Loucy (cell line): ENCODE measurements around the gene SUSD3.

Experiments used
- CTCF ChIP-seq: fragments of 200-600 bp; sonication (generic); conservative IDR thresholded peaks from 2 replicates; pipeline ENCODE4 v1.5.1; 2014; ENCODE audit warnings: mild to moderate bottlenecking, antibody characterized with exemption, low read length
- EZH2phosphoT487 ChIP-seq: fragments of 200-600 bp; IDR thresholded peaks from 2 replicates; pipeline ENCODE4 v1.6.1; 2018; ENCODE audit warnings: antibody characterized with exemption, mild to moderate bottlenecking, moderate library complexity, borderline replicate concordance

GRCh38 chr9:93126151-93126781 is 67.8 kb downstream of the SUSD3 start:
- TF ChIP-seq CTCF (no peak), EZH2phosphoT487 (no peak)
